ENCODE results near the gene SCGB1D4.

DNA sequence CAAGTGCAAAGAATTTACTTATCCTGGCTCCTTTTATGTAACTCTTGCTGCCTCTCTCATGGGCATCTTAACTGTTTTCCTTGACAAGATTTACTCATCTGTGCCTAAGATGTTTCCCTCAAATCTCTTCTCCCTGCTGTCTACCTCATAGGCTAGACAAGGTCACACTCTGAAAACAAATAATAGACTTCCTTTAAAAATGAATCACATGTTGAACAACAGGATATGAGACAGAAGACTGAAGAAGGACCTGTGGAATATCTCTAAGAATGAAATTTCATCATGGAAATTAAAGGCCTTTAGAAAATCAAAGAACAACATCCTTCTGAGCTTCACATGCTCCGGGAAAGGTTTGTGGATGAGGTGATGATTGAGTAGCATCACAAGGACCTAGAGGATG, 34.9 kb downstream of the SCGB1D4 start:
- TF ChIP-seq POLR2A (IDR thresholded peaks at IDR 0.05) (no peak), CTCF (IDR thresholded peaks at IDR 0.05) (no peak)
